ENCODE measurements around the gene IKZF3.
"Not testable (repeated sequence)": the region's sequence is repeated elsewhere in the genome, so short reads cannot be mapped to it uniquely, and the experiment has no call there.

The IKZF3 gene

DNA sequence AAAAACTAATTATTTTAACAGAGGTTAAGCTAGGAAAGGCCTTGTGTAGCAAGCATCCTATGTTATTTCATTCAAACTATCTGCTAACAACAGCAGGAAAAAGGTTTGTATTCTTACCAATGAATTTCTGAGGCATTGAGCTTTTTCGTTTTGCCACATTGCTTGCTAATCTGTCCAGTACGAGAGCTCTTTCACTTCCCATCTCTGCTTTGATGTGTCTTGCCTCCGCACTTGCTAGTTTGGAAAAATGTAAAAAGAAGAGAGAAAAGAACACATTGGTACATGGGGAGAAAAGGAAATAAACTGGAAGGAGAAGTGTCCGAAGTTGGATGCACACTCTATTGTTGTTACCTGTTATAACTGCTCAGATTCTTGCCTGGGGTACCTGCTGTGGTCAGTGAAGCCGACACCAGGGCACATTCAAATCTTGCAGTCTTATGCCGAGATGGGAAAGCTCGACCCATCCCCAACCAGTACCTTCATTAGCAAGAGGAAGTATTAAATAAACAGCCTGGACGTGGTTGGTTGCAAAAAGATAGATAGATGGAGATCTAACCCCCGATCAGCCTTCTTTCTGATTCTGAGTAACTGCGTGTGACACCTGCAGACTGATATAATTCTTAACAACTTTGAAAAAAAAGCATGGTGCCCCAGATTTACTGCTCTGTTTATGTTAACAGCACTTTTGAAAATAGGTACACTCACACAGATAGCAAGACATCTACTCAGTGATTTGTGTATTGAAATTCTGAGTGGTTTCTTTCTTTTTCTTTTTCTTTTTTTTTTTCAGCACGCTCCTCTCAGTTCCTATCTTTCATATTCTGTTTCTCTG lies 86.4 kb downstream of the IKZF3 start:
- no peak for DNase-seq (ENCODE audit: low read depth)

DNA sequence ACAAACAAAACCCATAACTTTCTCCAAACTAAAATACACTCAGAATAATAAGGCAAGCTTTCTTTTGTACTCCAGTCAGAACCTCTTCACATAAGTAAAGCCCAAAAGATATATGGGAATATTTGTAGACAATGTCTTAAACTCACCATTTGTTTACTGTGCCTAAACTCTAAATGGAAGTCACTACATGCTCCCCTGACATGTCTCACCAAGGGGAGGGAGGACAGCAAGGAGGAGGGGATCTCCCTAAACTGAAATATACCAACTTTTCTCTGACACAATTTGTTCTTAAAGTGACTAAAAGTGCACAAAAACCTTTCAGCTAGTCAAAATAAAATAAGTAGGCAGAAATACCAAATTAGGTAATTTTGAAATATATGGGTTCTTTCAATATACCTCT lies 87.9 kb downstream of the IKZF3 start:
- no peak for DNase-seq (ENCODE audit: low read depth)

DNA sequence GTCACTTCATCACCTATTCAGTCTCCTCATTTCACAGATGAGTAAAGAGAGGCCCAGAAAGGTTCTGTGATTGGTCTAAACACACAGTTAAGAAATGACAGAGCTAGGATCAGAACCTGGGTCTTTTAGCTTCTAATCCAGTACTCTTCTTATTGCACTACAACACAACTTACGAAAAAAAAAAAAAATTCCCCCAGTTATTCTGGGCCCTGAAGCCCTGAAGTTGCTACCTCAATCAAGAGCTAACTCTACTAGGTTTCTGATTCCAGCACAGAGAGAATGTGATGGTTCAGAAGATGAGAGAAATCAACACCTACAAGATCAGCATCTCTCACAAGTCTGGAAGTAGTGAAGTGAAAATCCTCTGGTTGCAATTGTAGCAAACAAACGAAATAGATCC lies 89.1 kb downstream of the IKZF3 start:
- DNase-seq (ENCODE audit: low read depth): no peak

DNA sequence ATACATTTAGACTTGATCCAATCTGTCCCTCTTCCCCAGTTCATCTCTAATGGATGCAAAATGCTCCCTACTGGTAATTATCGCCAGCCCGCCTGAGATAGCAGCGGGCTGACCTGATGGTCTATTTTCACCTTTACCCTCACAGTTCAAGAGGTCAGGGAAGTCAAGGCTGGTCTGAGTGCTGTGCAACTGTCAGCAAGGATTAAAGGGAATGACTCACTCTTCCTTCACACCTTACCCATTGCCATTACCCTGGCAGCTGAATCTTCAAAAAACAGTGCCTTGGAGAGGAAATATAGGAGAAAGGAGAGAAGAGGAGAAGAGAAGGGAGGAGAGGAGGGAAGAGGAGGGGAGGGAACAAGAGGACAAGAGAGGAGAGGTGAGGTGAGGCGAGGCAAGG lies 90.1 kb downstream of the IKZF3 start:
- no peak for DNase-seq (ENCODE audit: low read depth)

DNA sequence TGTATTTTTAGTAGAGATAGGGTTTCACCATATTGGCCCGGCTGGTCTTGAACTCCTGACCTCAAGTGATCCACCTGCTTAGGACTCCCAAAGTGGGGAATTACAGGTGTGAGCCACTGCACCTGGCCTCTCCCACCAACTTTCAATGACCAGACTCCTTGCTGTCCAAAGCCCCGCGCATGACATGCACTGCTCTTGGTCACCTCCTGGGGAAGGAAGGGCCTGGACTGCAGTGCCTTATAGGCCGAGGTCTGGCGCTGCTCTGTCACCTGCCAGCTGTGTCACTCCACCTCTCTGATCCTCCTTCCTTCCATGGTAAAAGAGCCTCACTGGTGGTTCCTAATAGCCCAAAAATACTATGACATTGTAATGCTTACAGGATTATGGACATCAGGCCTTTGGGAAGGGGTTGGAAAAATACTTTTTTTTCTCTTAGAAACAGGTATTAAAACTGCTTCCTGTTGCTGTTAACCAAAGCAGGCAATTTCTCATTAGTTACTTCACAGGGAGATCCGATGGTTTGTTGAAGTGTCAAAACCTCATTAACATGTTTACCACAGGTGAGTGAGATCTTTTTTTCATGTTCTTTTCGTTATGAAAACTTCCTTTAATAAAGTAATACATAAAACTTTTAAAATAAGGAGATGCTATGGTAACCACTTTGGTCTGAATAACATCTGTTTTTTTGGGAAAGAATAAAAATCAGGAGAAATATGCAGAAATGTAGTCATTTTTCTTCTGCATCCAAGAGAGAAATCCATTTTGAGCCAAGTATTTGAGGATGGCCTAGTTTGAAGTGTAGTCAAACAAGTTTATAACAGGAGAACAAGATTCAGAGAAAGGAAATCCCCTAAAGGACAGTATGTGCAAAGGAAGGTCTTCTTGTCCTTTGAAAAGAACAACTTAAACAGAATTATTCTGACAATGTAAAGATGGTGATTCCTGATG lies 90.9 kb downstream of the IKZF3 start:
- no peak for DNase-seq (ENCODE audit: low read depth)

DNA sequence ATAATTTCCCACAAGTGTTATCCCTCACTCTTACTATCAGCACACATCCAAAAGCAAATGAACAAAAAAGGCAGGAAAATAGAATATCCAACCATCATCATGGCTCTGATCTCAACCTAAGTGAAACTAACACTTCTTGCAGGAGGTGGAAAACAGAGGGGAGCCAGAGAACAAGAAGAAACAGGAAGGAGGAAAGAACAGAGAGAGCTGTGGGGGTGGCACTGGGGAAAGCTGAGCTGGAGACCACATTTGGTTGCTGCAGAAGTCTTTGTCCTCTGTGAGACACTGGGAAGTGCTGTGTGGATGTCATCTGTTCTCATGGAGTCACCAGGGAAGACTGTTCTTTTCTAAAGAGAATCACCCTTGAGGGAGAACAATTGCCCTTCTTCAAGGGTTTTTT lies 91.7 kb downstream of the IKZF3 start:
- DNase-seq (ENCODE audit: low read depth): no peak

DNA sequence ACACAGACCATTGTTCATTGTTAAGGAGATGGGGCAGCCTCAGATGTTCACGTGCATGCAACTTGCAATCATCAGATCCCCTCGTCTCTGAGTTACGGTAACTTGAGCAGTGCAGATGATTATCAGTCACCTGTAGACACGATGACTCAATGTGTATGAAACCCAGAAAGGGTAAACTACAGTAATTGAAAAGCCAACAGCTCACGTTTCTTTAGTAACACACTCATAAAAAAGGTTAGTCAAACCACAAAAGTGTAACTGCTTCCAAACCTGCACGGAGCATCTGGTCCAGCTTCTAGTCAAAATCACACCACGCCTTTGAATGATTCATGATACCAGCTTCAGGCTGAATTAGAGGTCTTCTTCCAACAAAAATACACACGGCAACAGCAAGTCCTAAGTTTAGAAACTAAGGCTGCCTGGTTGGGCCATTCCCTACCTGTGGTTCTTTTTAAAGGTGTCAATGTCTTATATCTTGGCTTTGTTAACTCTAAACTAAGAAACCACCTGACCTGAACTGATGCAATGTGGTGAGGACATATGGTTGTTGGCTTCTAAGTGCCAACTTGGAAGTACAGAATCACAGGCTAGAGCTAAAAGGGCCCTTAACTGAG lies 94.0 kb downstream of the IKZF3 start:
- peak; percentile 47 for DNase-seq (ENCODE audit: low read depth)

DNA sequence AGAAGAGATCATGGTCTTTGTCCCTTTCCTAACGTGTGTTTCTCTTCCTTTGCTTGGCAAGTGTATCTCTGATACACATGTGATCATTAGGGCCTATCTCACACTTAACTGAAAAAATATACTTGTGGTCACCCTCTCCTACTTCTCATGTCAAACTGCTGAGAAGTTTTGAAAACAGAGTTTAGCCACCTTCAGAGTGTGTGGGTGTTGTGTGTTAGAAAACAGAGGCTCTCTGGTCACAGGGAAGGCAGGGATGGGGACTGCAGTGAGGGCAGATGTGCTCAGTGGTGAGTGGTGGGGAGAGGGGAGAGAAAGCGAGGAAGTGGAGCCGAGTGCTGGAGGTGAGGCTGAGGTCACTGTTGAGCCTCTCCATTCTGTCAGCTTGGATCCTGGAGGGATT lies 97.0 kb downstream of the IKZF3 start:
- DNase-seq (ENCODE audit: low read depth): no peak

DNA sequence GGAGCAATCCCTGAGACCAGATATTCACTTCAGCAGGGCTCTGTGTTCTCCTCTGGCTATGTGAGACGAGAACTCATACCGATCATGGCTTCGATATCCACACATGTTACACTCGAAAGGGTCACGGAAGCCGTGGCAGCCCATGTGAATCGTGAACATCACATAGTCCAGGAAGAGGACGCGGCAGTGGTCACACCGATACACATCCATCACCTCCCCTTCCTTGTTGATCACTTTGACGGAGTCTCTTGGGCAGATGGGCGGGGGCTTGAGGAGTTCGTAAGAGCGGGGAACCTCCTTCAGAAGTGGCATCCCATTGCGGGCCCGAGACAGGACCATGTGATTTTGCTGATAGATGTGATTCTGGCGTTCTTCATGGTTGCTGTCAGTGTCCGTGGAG lies 98.3 kb downstream of the IKZF3 start:
- no peak for DNase-seq (ENCODE audit: low read depth)

DNA sequence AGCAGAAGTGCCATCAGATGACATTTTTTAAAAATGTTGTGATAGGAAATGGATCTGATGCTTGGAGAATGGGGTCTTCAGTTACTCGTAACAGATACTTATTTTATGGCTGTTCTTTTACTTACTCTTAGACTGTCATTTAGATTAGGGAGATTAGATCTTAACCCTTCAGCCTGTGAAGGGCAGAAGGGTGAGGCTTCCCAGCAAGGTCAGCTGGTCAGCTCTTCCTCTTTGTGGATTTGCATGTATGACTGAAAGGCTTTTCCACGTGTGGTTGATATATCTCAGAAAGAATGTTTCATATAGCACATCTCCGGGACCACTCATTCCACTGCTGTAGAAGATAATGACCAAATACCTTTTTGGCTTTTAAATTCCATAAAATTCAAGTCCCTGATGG lies 98.9 kb downstream of the IKZF3 start:
- no peak for DNase-seq (ENCODE audit: low read depth)

DNA sequence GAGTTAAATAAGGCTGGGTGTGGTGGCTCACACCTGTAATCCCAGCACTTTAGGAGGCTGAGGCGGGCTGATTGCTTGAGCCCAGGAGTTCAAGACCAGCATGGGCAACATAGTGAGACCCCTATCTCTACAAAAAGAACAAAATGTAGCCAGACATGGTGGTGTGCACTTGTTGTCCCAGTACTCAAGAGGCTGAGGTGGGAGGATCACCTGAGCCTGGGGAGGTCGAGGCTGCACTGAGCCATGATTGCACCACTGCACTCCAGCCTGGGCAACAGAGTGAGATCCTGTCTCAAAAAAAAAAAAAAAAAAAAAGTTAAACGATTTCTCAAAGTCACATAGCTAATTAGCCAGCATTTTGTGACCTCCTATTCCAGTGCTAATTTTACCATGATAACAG lies 99.9 kb downstream of the IKZF3 start:
- not testable (repeated sequence) for DNase-seq (ENCODE audit: low read depth)

DNA sequence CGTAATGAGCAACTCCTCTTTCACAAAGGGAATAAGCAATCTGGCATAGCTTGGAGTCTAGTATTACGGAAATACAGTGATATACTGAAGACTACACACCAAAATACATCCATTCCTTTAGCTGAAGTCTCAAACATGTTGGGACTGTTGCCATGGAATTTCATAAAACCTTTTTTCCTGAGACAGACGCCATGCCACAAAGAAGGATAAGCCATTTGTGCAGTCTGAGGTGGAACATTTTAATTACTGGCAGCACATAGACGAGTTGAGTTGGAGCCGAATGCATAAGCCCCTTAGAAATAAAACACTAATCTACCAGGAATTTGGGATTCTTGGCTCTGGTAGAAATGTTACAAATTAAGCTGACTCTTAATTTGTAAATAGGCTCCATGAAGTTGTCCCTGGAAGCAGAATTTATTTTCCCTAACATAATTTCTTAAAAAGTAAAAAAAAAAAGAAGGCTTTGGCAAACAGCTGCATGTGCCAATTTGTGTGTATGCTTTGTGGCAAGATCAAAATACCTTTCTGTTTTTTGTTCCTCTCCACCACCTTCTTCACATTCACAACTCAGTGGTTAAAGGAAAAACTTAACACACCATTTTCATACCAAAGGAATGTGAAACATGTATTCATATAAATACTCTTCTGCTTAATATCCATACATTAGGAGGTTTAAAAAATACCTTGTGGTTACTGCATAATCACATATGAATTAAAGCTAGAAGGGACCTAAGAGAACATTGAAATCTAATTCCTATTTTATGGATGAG lies 100.9 kb downstream of the IKZF3 start:
- no peak for DNase-seq (ENCODE audit: low read depth)

DNA sequence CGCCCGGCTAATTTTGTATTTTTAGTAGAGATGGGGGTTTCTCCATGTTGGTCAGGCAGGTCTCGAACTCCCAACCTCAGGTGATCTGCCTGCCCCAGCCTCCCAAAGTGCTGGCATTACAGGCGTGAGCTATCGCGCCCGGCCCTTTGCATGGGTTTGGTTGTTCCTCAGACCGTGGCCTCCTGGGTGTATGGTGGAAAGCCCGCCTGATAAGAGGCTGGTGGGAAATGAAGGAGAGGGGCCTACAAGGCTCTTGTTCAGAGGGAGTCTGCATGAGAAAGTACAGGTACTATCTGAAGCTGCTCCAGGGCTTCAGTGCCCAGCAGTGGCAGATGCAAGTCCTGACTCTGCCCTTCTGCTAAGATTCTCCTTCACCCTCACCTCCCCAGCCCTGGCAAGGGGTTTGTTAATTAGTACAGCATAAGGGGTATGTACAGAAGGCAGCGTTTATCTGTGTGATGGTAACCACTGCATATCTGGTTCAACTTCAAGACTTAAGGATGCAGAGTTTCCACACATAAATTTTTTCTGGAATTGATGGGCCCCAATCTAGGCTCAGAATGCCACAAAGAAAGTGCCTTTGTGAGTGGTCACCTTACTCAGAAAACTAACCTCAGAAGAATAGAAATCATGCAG lies 102.1 kb downstream of the IKZF3 start:
- DNase-seq (ENCODE audit: low read depth): no peak

DNA sequence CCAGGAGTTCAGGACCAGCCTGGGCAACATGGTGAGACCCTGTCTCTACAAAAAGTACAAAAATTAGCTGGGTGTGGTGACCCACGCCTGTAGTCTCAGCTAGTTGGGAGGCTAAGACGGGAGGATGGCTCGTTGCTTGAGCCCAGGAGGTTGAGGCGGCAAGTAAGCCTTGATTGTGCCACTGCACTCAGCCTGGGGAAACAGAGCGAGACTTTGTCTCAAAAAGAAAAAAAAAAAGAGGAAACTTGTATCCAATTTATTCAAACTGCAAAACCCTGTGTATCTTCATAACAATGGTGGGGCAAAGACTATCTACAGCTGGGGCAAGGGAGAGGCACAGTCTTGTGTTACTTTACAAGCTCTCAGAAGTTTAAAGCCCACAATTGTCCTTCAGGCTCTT lies 104.9 kb downstream of the IKZF3 start:
- DNase-seq (ENCODE audit: low read depth): no peak

DNA sequence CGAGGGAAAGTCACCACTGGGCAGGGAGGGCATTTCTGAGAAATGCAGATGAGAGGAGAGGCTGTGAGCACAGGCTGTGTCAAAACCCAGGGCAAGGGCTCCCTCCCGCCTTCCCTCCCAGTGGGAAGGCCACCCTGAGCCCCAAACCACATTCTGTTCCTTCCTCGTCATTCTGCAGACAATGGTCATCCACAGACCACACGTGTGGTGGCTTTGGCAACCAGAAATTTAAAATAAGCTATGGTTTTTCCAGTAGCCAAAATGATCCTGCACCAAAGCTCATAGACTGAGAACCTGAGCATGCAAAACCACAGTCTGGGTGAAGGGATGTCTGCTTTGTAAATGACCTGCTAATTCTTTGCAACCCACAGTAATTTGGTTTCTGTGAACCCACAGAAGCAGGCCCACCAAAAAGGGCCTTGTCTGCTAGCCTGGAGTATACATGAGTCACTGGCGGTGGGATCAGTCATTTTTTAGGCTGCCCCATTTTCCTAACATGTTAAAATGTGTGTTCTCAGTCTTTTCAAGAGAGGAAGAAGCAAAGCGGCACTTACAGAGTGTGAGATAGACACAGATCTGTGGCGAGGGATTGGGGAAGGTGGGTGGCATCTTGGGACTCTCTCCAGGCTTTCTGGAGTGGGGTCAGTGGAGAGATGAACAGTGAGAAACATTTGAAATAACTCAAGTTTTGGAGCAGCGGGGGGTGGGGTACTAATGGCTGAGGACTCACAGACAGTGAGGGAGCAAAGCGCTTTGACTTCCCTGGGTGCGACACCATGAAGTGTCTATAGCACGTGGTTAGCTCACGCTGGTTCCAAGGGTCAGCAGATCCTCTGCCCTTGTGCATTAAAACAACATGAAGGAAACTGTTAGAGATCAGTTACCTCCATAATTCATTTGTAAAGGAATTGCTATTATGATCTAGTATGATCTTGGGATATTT lies 105.9 kb downstream of the IKZF3 start:
- DNase-seq (ENCODE audit: low read depth): peak; percentile 46

DNA sequence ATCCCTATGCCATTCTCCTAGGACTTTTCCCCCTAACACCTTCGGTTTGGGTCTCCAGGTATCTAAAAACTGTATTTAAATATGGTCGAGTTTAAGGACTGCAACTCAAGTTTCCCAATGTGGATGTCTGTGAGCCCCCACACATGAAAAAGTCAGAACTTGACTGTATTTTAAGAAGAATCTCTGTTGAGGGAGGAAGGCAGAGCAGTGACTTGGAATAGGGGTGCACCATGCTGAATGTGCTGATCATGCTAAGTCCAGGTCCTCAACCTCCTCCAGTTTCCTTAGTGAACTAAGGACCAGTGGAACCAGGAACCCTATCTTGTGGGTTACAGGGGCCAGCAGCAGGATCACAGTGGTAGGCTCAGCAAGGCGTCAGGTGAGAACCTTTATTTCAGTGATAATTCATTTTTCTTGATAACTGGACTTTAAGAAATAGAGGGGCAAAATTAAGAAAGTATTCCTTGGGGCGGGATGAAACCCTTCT lies 106.9 kb downstream of the IKZF3 start:
- DNase-seq (ENCODE audit: low read depth): no peak

DNA sequence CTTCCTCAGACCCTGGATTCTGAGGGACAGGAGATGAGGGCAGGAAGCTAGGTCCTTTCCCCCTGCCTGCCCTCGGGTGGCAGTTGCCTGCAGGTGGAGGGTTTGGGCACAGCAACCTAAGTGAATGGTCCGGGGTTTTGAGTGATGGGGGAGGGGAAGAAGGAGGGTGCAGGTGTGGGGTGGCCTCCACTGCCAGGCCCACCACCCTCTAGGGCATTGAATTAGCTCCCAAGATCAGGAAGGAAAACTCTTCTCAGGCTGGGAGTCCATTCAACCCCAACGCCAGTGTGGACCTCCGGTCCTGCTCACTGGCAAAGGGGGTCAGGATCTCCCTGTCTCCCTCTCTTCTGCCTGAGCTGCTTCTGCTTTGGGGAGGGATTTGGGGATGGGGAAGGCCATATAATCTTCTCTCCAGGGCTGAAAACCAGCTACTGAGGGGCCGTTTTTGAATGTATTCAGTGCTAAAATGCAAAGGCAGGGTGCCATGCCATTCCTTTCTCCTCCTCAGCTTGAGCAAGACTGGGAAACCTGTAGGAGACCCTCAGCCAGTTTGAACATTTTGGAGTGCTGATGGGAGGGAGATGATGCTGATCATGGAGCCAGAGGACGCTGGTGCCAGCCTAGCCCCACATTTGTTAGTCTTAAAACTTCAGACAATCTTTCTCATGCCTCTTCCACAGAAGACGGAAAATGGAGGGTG lies 107.6 kb downstream of the IKZF3 start:
- DNase-seq (ENCODE audit: low read depth): no peak

DNA sequence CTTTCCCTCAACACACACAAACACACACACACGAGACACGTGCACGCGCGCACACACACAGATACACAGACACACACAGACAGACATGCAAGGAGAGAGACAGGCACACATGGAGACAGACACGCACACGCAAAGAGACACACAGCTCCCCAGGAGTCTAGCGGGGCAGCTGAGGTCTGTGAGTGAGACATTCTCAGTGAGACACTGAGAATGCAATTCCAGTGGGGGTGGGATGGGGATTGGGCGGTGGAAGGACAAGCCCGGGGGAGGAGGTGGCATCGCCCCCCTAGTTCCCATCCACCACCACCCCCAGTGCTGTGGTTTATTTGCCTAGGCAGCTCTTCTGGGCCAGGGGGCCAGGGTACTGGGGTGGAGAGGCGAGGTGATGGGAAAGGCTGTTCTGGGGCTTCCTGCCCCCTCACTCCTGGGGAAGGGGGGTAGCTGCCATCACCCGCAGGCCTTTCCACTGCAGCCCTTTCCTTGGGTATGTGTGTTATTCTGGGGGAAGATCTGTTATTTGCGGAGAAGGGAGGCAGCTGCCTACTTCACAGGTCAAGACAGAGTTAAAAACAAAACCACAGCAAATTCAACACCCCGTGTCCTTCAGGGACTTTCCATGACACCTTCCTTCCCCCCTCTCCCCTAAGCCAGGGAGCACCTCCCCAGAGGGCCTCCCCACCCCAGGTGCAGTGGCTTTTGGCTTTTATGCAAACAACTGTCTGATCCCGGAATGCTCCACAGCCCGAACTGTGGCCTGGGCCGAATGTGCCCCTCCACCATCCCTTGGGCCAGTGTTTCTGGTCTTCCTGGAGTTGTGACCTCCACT lies 108.3 kb downstream of the IKZF3 start:
- peak; percentile 30 for DNase-seq (ENCODE audit: low read depth)
